Activated B cell treated with CpG ODN at 0.5 μM for 24 hours (primary cell): ENCODE data around the gene NR5A1. TPM values are rescaled to one million over a fixed set of nuclear protein-coding genes. Genes with fewer than 3 reads are reported as not detected.

Source experiments
- ATAC-seq: fragments of 200-7000 bp; cut with Tn5 transposase; one replicate; pipeline ENCODE4 v1.10.0; 2021; ENCODE audit warnings: low read depth, mild to moderate bottlenecking, moderate library complexity
- CTCF ChIA-PET: fragments of 350-600 bp; sonication (Branson Sonifier 250); formaldehyde crosslinking; loops from one replicate; lab custom pipeline; 2021; ENCODE audit warnings: antibody characterized with exemption; lab: Charles Lee
- POLR2A ChIA-PET: fragments of 350-600 bp; sonication (Branson Sonifier 250); formaldehyde crosslinking; loops from one replicate; lab custom pipeline; 2021; ENCODE audit warnings: antibody characterized with exemption; lab: Charles Lee
- DNase-seq: peaks from one replicate; pipeline ENCODE4 v3.0.0; 2022
- H3K27ac Mint-ChIP-seq: one replicate; pipeline ENCODE4 v1.8.0; 2020; ENCODE audit warnings: mixed read lengths
- H3K27me3 Mint-ChIP-seq: one replicate; pipeline ENCODE4 v1.8.0; 2021; ENCODE audit warnings: mixed read lengths
- H3K36me3 Mint-ChIP-seq: one replicate; pipeline ENCODE4 v1.8.0; 2021; ENCODE audit warnings: low read depth, mixed read lengths
- H3K4me1 Mint-ChIP-seq: one replicate; pipeline ENCODE4 v1.8.0; 2021; ENCODE audit warnings: mixed read lengths
- H3K4me3 Mint-ChIP-seq: one replicate; pipeline ENCODE4 v1.8.0; 2020; ENCODE audit warnings: mild to moderate bottlenecking, mixed read lengths
- H3K9me3 Mint-ChIP-seq: one replicate; pipeline ENCODE4 v1.8.0; 2020; ENCODE audit warnings: mixed read lengths
- CTCF ChIP-seq: fragments of 200-600 bp; IDR thresholded peaks from one replicate; pipeline ENCODE4 v1.8.0; 2022; ENCODE audit warnings: antibody characterized with exemption, mild to moderate bottlenecking
- intact Hi-C: fragments of 100-400 bp; cut with micrococcal nuclease; formaldehyde crosslinking; loops from one replicate; pipeline ENCODE4 v1.15.1; 2024
- total RNA-seq: library from RNA; stranded (reverse); gene quantifications from 2 replicates; pipeline ENCODE4 v1.2.3, GENCODE V29; 2022

Gene NR5A1
- total RNA-seq, 1 donor from 2014 or later, result not detected

- TF ChIP-seq CTCF, result no peak
- H3K4me3 Mint-ChIP-seq, result no peak overlapping the region
- ChIA-PET CTCF (interaction anchor here (1.5 kb wide), 1 partner anchor 11 kb away, joined by 5 read pairs; no protein-coding TSS in a partner anchor), POLR2A (no interaction called here)
- H3K9me3 Mint-ChIP-seq, result no peaks in the 10 kb centered on the region
- H3K4me1 Mint-ChIP-seq, result no peaks in the 10 kb centered on the region
- H3K27me3 Mint-ChIP-seq, result no peaks in the 10 kb centered on the region
- intact Hi-C loops, result no loop called here
- ATAC-seq, result no peak
- DNase-seq, result no peak
- no peak overlapping the region for H3K27ac Mint-ChIP-seq
- H3K36me3 Mint-ChIP-seq, result no peaks in the 10 kb centered on the region
Measured at GRCh38 chr9:124526174-124526573, 19.0 kb upstream of the NR5A1 start.

GRCh38 chr9:124522121-124523098, 15.2 kb upstream of the NR5A1 start:
- DNase-seq, result no peak
- no peaks in the 10 kb centered on the region for H3K4me1 Mint-ChIP-seq

GRCh38 chr9:124521142-124521541, 13.9 kb upstream of the NR5A1 start:
- no peak overlapping the region for H3K27ac Mint-ChIP-seq

More at GRCh38 chr9:124522121-124523098, 15.2 kb upstream of the NR5A1 start:
- ChIA-PET POLR2A (no interaction called here), CTCF (no interaction called here)
- no peak for TF ChIP-seq CTCF
- no peak overlapping the region for H3K27ac Mint-ChIP-seq
- no peaks in the 10 kb centered on the region for H3K27me3 Mint-ChIP-seq
- intact Hi-C loops, result no loop called here
- no peak overlapping the region for H3K4me3 Mint-ChIP-seq
- ATAC-seq, result no peak
- H3K9me3 Mint-ChIP-seq, result no peaks in the 10 kb centered on the region
- no peaks in the 10 kb centered on the region for H3K36me3 Mint-ChIP-seq

GRCh38 chr9:124520206-124520596, 13.0 kb upstream of the NR5A1 start:
- Mint-ChIP-seq H3K27me3 (no peaks in the 10 kb centered on the region), H3K27ac (no peak overlapping the region), H3K4me1 (no peaks in the 10 kb centered on the region), H3K4me3 (no peak overlapping the region), H3K36me3 (no peaks in the 10 kb centered on the region), H3K9me3 (no peaks in the 10 kb centered on the region)
- DNase-seq (no peak), ATAC-seq (no peak)
- intact Hi-C loops, result no loop called here
- ChIA-PET CTCF (no interaction called here), POLR2A (interaction anchor here (0.6 kb wide), 1 partner anchor 16 kb away, joined by 6 read pairs; no protein-coding TSS in a partner anchor)
- no peak for TF ChIP-seq CTCF

More at GRCh38 chr9:124521142-124521541, 13.9 kb upstream of the NR5A1 start:
- no peaks in the 10 kb centered on the region for H3K27me3 Mint-ChIP-seq
- ATAC-seq (no peak), DNase-seq (no peak)
- ChIA-PET CTCF (no interaction called here), POLR2A (no interaction called here)
- no peaks in the 10 kb centered on the region for H3K4me1 Mint-ChIP-seq
- no peak for TF ChIP-seq CTCF
- H3K36me3 Mint-ChIP-seq, result no peaks in the 10 kb centered on the region
- no peak overlapping the region for H3K4me3 Mint-ChIP-seq
- no peaks in the 10 kb centered on the region for H3K9me3 Mint-ChIP-seq
- intact Hi-C loops, result no loop called here

GRCh38 chr9:124518116-124518515, 10.9 kb upstream of the NR5A1 start:
- POLR2A ChIA-PET, result no interaction called here
- H3K27ac Mint-ChIP-seq, result no peak overlapping the region
- CTCF ChIA-PET, result no interaction called here
- H3K27me3 Mint-ChIP-seq, result no peaks in the 10 kb centered on the region
- H3K4me1 Mint-ChIP-seq, result no peaks in the 10 kb centered on the region
- DNase-seq (no peak), ATAC-seq (no peak)
- H3K9me3 Mint-ChIP-seq, result no peaks in the 10 kb centered on the region
- no peak for TF ChIP-seq CTCF
- intact Hi-C loops, result no loop called here
- H3K4me3 Mint-ChIP-seq, result no peak overlapping the region
- H3K36me3 Mint-ChIP-seq, result no peaks in the 10 kb centered on the region
